ENCODE data around the gene DHX58.

The DHX58 gene

DNA sequence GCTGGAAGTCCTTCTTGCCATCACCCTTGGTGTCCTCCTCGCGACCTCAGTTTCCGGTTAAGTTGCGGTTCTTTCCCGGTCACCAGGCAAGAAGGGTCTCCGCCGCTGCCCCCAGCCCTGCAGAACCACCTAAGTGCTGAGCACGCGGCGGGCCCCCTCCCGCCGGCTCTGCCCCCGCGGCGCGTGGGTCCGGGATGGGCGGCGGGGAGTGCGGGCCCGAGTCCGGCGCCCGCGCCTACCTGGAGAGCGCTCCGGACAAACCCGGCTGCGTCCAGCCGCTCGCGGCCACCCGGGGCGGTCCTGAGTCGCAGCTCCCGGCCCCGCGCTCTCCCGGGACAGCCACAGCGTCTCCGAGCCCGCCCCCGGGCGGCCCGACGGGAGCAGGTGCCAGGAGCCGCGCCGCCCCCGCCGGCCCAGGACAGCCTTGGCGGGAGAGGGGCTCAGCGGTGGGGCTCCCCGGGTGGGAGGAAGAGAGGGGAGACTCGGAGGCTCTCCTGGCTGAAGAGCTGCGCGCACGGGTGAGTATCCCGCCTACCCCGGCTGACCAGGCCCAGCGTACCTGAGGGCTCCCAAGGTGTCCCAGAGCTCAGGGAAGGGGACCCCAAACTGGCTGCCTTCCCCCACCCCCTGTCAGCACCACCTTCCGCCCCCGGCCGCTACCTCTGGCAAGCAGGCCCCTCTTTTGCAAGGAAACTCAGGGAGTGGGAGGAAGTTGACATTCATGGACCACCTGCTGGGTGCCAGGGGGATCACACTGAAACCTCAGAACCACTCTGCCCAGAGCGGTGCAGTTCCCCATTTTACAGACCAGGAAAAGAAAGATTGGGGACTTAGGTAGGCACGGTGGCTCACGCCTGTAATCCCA, 40.0 kb downstream of the DHX58 start:
- Mint-ChIP-seq H3K36me3 (ENCODE audit: low read depth) (no peaks in the 10 kb centered on the region), H3K4me1 (ENCODE audit: low read depth) (peaks cover 6% of the 10 kb centered on the region), H3K9me3 (no peaks in the 10 kb centered on the region), H3K27ac (no peak overlapping the region), H3K4me3 (peak overlapping the region; percentile 63), H3K27me3 (ENCODE audit: low read depth) (peaks cover 37% of the 10 kb centered on the region)
- DNase-seq (ENCODE audit: low spot score): no peak

DNA sequence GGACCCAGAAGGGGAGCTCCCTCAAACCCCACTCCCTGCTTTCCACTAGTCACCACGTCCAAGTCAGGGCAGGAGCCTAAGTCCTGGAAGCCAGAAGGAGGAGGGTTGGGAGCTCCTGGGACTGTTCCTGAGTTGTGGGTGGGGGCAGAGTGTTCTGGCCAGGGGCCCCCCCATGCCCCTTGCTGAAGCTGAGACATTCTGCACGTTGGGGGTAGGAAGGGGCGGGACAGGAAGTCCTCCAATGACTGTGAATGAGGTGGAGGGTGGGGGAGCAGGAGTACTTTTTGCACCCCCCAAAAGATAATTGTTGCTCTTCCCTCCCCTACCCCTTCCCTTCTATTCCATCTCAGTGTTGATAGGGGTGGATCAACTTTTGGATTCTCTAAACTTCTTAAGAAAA, 40.7 kb downstream of the DHX58 start:
- DNase-seq (ENCODE audit: low spot score): no peak
- Mint-ChIP-seq H3K4me1 (ENCODE audit: low read depth) (peaks cover 6% of the 10 kb centered on the region), H3K27ac (no peak overlapping the region), H3K36me3 (ENCODE audit: low read depth) (no peaks in the 10 kb centered on the region), H3K9me3 (no peaks in the 10 kb centered on the region), H3K27me3 (ENCODE audit: low read depth) (peaks cover 37% of the 10 kb centered on the region), H3K4me3 (peak overlapping the region; percentile 63)

DNA sequence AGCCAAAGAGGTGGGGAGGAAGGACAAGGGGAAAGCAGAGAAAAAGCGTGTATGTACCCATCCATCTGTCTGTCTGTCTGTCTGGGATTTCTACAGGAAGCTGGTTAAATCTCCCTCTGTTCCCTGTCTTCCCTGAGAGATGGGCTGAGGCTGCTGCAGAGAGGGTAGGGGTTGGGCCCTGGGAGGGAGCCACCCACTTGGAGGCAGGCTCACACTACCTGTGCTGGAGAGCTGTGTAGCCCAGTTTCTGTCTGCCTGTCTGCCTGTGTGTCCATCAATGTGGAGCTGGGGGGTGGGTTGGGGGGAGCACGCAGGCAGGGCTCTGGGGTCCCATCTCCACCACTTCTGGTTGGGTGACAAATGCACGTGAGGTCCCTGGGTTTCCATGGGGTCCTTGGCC, 43.5 kb downstream of the DHX58 start:
- Mint-ChIP-seq H3K36me3 (ENCODE audit: low read depth) (no peaks in the 10 kb centered on the region), H3K4me1 (ENCODE audit: low read depth) (peaks cover 9% of the 10 kb centered on the region), H3K27ac (no peak overlapping the region), H3K9me3 (no peaks in the 10 kb centered on the region), H3K4me3 (no peak overlapping the region), H3K27me3 (ENCODE audit: low read depth) (peaks cover 29% of the 10 kb centered on the region)
- DNase-seq (ENCODE audit: low spot score): no peak

DNA sequence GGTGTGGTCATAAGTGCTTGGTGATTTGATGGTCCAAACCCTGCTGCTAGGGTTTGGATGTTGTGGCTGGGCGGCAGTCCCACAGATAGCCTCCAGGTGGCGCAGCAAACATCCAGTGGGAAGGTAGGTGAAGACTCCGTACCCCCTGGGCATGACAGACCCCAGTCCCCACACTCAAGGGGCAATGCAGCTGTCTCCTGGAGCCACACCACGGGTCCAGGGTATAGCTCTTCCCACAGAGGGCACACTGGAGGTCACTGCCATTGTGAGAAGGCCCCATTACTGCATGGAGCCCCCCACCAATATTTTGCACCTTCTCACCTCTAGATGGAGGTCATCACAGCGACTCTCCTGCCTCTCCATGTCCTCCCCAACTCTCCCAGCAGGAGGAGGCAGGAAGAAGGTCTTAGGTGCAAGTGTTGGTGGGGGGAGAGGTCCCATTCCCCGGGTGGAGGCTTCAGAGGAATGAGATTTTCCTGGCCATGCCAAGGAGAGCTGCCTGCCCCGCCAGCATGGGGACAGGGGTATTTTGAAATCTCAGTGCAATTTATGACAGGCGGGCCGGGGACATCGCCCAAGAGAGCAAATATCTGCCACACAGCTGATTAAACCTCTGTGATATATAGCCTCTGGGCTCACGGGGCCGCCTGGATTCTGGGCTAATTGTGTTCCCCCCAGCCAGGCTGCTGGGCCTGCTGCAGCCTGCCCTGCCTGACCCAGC, 45.0 kb downstream of the DHX58 start:
- H3K27me3 Mint-ChIP-seq (ENCODE audit: low read depth): peaks cover 17% of the 10 kb centered on the region
- no peaks in the 10 kb centered on the region for H3K36me3 Mint-ChIP-seq (ENCODE audit: low read depth)
- DNase-seq (ENCODE audit: low spot score): peak; percentile 44
- no peaks in the 10 kb centered on the region for H3K9me3 Mint-ChIP-seq
- no peak overlapping the region for H3K27ac Mint-ChIP-seq
- H3K4me3 Mint-ChIP-seq: no peak overlapping the region
- peaks cover 13% of the 10 kb centered on the region for H3K4me1 Mint-ChIP-seq (ENCODE audit: low read depth)

DNA sequence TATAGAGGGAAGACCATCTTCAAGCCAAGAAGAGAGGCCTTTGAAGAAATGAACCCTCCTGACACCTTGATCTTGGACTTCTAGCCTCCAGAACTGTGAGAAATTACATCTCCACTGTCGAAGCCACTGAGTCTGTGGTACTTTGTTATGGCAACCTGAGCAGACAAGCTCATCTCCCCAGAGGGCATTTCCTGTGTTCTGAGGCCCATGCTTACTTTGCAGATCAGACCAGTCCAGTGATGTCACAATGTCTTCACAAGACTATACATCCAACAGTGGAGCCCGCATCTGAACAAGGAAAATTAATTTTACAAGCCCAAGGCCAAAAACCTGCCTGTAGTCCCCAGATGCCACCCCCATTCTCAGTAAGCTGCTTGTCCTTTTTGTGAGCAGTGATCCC, 47.3 kb downstream of the DHX58 start:
- Mint-ChIP-seq H3K36me3 (ENCODE audit: low read depth) (no peaks in the 10 kb centered on the region), H3K27me3 (ENCODE audit: low read depth) (peaks cover 4% of the 10 kb centered on the region), H3K4me3 (no peak overlapping the region), H3K9me3 (no peaks in the 10 kb centered on the region), H3K27ac (no peak overlapping the region), H3K4me1 (ENCODE audit: low read depth) (peaks cover 12% of the 10 kb centered on the region)
- no peak for DNase-seq (ENCODE audit: low spot score)

DNA sequence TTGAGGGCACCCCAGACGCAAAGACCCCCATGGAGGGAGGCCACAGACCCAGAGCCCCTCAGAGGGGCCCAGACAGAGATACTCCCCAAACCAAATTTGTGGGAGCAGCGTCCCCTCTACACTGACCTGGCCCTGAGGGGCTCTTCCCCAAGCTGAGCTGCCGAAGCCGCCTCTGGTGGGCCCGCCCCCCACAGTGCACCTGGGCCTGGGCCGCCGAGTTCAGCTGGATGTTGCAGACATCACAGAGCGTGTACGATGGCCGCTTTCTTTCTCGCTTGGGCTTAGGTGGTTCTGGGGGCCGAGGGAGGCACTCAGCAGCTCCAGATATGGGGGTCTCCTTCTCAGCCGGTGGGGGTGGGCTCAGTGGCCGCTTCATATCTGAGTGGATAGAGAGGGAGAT, 49.8 kb downstream of the DHX58 start:
- Mint-ChIP-seq H3K27me3 (ENCODE audit: low read depth) (no peaks in the 10 kb centered on the region), H3K9me3 (no peaks in the 10 kb centered on the region), H3K4me3 (no peak overlapping the region), H3K4me1 (ENCODE audit: low read depth) (peaks cover 13% of the 10 kb centered on the region), H3K36me3 (ENCODE audit: low read depth) (no peaks in the 10 kb centered on the region), H3K27ac (no peak overlapping the region)
- no peak for DNase-seq (ENCODE audit: low spot score)

DNA sequence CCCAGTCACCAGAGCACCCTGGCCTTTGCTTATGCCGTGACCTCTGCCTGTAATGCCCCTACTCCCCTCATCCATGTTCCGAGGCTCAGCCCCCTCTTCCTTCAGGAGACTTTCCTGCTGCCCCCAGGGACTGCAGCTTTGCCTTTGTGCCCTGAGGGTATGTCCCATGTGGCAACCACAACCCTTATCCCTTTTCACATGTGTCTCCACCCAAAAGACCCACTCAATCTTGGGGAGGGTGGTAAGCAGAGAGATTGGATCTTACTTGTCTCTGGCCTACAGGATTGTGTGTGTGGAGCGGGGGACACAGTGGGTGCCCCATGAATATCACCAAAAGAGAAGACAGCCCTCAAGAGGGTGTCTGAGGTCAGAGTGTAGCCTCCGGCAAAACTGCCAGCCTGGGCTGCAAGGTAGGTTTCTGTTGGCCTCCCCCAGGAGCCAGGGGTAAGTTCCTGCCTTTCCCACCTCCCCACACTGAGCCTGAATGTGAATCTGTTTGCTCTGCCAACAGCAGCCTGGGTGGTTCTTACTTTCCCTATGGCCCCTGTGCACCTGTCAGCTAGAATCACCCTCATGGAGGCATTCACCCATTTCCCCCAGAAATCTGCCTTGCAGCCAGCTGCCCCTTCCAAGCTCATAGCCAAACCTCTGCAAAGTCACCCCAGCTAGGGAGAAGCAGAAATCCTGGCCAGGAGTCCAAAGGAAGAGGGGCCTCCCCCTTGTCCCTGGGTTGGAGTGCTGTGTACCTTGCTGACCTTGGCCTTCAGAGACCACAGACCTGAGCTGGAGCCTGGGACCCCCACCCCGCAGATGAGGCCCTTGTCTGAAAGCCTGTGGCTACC, 50.6 kb downstream of the DHX58 start:
- Mint-ChIP-seq H3K27ac (no peak overlapping the region), H3K36me3 (ENCODE audit: low read depth) (no peaks in the 10 kb centered on the region), H3K9me3 (no peaks in the 10 kb centered on the region), H3K4me1 (ENCODE audit: low read depth) (peaks cover 13% of the 10 kb centered on the region), H3K27me3 (ENCODE audit: low read depth) (no peaks in the 10 kb centered on the region), H3K4me3 (no peak overlapping the region)
- no peak for DNase-seq (ENCODE audit: low spot score)

DNA sequence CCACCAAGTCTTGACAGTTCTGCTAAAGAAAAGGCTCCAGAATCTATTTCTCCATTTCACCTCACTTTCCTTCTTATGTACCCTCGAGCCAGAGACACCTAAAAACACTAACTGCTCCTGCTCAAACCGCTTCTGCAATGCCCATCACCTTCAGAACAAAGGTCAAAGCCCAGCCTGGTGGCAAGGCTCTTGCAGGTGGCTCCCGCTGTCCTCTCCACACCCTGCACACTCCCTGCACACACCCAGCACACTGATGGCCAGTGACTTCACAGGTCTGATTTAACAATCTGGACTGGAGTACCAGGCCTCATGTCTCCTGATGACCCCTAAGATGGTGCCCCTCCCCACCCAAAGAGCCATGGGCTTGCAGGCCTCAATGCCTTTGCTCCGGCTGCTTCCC, 52.3 kb downstream of the DHX58 start:
- Mint-ChIP-seq H3K9me3 (no peaks in the 10 kb centered on the region), H3K4me1 (ENCODE audit: low read depth) (peaks cover 13% of the 10 kb centered on the region), H3K27me3 (ENCODE audit: low read depth) (peaks cover under 1% of the 10 kb centered on the region), H3K27ac (no peak overlapping the region), H3K4me3 (no peak overlapping the region), H3K36me3 (ENCODE audit: low read depth) (no peaks in the 10 kb centered on the region)
- no peak for DNase-seq (ENCODE audit: low spot score)

DNA sequence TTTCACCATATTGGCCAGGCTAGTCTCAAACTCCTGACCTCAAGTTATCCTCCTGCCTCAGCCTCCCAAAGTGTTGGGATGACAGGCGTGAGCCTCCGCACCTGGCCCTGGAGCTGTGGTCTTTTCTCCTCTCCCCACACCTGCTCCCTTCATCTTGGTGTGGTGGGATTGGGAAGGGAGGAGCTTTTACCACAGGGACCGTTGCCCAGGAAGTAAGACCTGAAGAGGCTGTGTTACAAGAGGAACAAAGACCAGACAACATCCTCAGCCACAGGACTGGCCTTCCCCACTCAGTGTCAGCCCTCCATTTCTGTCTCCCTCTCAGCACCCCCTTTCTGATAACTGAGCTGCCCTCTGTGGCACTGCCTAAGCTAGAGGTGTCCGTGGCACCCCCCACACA, 52.7 kb downstream of the DHX58 start:
- no peaks in the 10 kb centered on the region for H3K36me3 Mint-ChIP-seq (ENCODE audit: low read depth)
- no peak overlapping the region for H3K4me3 Mint-ChIP-seq
- no peak for DNase-seq (ENCODE audit: low spot score)
- H3K4me1 Mint-ChIP-seq (ENCODE audit: low read depth): peaks cover 13% of the 10 kb centered on the region
- H3K27ac Mint-ChIP-seq: no peak overlapping the region
- peaks cover 5% of the 10 kb centered on the region for H3K27me3 Mint-ChIP-seq (ENCODE audit: low read depth)
- no peaks in the 10 kb centered on the region for H3K9me3 Mint-ChIP-seq

DNA sequence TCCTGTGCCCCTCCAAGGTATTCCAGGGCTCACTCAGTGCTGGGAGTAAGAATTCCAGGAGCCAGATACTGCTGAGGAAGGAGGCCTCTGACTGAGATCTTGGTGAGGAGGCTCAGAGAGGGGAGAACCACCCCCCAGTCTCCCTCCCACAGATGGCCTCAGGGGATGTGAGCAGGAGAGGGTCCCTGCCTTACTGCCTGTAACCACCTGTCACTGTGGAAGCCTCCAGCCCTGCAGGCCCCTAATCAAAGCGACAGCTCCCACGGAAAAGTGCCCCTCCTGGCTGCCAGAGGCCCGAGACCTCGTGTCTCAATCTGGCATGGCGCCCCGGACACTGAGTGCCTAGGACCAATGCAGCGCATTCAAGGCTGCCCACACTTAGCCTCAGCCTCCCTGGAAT, 54.5 kb downstream of the DHX58 start:
- Mint-ChIP-seq H3K4me1 (ENCODE audit: low read depth) (peaks cover 2% of the 10 kb centered on the region), H3K27ac (no peak overlapping the region), H3K27me3 (ENCODE audit: low read depth) (peaks cover 7% of the 10 kb centered on the region), H3K36me3 (ENCODE audit: low read depth) (no peaks in the 10 kb centered on the region), H3K9me3 (no peaks in the 10 kb centered on the region), H3K4me3 (no peak overlapping the region)
- no peak for DNase-seq (ENCODE audit: low spot score)

DNA sequence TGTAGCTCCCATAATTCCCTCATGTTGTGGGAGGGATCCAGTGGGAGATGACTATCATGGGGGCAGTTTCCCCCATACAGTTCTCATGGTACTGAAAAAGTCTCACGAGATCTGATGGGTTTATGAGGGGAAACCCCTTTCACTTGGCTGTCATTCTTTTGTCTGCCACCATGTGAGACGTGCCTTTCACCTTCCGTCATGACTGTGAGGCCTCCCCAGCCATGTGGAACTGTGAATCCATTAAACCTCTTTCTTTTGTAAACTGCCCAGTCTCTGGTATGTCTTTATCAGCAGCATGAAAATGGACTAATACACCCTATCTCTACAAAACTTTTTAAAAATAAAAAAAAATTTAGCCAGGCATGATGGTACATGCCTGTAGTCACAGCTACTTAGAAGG, 55.9 kb downstream of the DHX58 start:
- no peak overlapping the region for H3K4me3 Mint-ChIP-seq
- H3K27me3 Mint-ChIP-seq (ENCODE audit: low read depth): peaks cover 18% of the 10 kb centered on the region
- no peaks in the 10 kb centered on the region for H3K9me3 Mint-ChIP-seq
- peaks cover 2% of the 10 kb centered on the region for H3K4me1 Mint-ChIP-seq (ENCODE audit: low read depth)
- no peaks in the 10 kb centered on the region for H3K36me3 Mint-ChIP-seq (ENCODE audit: low read depth)
- no peak for DNase-seq (ENCODE audit: low spot score)
- no peak overlapping the region for H3K27ac Mint-ChIP-seq

DNA sequence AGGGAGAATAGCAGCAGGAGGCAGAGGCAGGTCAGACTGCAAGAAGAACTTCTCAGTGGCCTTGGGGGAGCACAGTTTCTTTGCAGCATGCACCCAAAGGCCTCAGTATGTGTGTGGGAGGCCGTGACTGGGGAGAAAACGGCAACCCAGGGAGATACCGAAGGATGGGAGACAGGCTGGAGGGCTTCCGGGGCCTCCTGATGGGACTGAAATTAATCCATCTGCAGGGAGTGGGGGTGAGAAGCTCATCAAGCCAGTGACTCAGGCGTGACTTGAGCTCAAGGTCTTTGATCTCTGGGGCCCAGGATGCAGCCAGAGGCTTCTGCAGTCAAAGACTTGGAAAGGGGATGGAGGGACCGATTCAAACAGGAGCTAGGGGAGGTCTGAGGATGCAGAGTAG, 57.0 kb downstream of the DHX58 start:
- H3K4me1 Mint-ChIP-seq (ENCODE audit: low read depth): peaks cover 9% of the 10 kb centered on the region
- no peaks in the 10 kb centered on the region for H3K36me3 Mint-ChIP-seq (ENCODE audit: low read depth)
- no peaks in the 10 kb centered on the region for H3K9me3 Mint-ChIP-seq
- no peak overlapping the region for H3K27ac Mint-ChIP-seq
- peaks cover 28% of the 10 kb centered on the region for H3K27me3 Mint-ChIP-seq (ENCODE audit: low read depth)
- no peak overlapping the region for H3K4me3 Mint-ChIP-seq
- DNase-seq (ENCODE audit: low spot score): no peak

DNA sequence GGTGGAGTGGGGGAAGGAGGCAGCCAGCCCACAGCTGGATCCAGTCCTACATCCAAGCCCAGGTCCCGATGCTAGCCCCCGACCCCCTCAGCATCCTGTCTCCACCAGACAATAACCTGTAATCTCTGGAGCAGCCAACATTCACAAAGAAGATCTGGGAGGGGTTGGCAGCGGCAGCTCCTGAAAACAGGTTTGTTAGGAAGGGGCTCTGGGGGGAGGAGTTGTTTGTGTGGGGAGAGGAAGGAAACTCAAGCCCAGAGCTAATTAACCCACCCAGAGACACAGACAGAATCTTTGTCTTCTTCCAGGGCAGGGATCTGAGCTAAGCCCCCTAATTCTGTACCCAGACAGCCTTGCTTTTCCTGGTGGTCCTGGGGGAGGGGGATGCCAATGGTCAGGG, 57.5 kb downstream of the DHX58 start:
- no peak for DNase-seq (ENCODE audit: low spot score)
- no peaks in the 10 kb centered on the region for H3K9me3 Mint-ChIP-seq
- no peak overlapping the region for H3K4me3 Mint-ChIP-seq
- H3K27me3 Mint-ChIP-seq (ENCODE audit: low read depth): peaks cover 29% of the 10 kb centered on the region
- H3K36me3 Mint-ChIP-seq (ENCODE audit: low read depth): no peaks in the 10 kb centered on the region
- peaks cover 7% of the 10 kb centered on the region for H3K4me1 Mint-ChIP-seq (ENCODE audit: low read depth)
- no peak overlapping the region for H3K27ac Mint-ChIP-seq

Measured in T-helper 2 cell treated with Interferon-gamma antibody and Interleukin-4, amounts not matched to agents 5 μg/mL and 100 μg/mL, for 36 hours (primary cell).